Smooth muscle cell of the brain vasculature (primary cell): Measurements from ENCODE around the gene ACADL.

Source experiments
- DNase-seq: peaks from one replicate; pipeline ENCODE4 v3.0.0-alpha.2; 2012; ENCODE audit warnings: low read depth, low spot score

The ACADL gene

DNA sequence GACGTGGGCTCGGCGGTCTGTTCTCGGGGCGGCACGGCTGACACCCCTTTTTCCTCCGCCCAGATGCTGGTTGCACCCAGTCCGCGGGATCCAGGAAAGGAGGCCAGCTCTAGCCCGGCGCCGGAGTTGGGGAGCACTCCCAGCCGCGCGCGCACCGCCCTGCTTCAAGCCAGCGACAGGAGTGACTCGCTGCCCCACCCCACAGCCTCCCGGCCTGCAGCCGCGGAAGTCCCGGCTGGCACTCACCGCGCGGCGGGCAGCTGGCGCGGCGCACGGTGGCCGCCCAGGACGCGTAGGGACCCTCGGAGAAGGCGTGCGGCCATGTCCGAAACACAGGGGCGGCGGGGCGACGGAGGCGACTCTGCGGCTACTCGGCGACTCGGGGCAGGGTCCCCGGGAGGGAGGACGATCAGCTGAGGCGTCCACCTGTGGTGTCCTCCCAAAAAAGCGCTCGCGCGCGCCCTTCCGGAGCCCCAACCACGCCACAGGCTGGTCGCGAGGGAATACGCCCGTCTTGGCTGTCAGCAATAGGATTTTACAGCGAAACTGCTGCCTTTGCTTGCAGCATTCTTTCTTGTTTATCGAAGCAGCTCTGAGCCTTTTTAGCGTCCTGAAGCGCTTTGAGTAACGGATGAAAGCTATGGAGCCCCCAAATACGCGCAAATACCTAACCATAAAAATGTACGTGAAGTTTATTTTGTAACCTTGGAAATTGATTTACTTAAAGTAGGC lies at the start of gene ACADL:
TSS of gene ACADL (minus strand) at position 507 of the 732 bp plus-strand sequence. CDS start at position 323, 184 bp downstream.
- no peak for DNase-seq

DNA sequence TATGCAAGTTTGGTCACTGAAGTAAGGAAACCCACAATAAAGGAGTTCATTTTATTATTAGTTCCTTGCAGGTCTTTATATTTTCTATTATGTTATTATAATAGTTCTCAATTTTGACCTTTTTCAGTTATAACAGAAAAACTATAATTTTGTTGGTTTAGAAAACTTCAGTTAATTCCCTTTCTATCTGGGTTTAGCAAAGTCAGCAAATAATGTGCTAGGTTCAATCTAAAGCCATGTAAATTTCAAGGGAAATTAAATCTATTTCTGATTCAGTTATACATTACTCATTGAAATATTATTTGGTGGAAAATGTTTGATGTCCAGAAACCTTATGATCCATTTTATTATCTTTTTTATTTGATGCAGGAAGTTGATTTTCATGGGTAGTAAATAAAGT lies 46.1 kb upstream of the ACADL start:
- no peak for DNase-seq

DNA sequence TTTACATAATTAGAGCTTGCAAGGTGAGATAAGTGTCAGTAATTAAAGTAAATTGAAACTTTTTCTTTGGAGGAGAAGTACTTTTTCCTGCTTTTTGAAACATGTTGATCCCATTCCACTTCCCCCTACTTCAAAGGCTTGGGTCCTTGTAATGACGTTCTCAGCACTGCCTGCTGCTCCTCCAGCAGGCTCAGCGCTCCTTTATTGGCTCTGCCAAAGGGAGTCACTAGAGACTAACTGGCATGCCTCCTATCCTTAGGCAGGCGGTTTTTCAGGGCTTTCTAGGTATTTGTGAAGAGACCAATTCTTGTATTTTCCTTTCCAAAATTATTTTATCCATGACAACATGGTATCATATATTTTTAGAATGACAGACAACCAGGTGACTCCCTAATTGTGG lies 43.9 kb upstream of the ACADL start:
- DNase-seq: no peak

DNA sequence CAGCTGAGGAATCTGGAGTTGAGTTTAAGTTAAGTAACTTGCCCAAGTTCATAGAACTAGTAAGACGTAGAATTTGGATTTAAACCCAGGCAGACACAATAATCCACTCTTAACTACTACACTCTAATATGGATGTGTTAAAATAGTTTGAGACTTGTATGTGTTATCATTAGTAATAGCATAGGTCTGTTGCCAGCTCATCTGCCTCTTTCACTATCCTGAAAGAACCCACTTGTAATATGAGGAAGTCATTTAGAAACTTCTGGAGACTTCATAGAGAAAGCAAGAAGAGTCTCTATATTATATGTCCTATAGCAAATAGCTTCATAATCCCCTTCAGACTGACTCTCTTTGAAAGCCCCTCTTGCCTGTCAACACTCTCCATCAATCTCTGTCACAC lies 43.0 kb upstream of the ACADL start:
- no peak for DNase-seq

DNA sequence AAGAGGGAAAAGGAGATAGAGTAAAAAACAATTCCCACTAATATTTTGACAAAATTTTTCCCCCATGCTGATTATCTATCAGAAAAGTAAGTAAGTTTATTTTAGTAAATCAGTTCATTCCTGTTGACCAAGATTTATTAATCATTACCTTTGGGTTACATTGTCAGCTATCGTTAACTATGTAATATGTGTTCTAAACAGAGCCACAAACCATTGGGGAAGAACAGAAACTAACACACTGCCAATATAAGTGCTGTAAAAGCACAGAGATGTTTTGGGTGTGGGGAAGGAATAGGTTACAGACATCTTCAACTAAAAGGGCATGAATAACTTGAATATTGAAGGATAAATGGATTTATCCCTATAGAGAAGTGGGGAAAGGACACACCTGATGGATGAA lies 42.5 kb upstream of the ACADL start:
- no peak for DNase-seq

DNA sequence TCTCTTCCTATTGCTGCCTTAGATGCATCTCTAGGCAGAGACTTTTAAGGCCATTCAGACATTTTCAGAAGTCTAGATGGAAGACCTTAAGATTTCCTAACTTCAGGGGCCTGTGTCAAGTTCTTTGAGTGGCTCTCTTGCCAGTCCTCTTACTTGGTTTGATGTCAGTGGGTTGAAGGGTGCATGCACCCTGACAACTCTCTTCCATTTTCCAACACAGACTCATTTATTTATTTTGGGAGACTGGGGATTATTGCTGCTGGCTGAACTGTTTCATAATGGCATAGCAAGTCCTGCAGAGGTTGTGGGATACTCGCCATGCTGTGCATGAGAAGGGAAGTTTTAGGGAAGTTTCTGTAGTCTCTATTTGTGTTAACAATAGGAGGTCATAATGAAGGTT lies 39.0 kb upstream of the ACADL start:
- DNase-seq: no peak

DNA sequence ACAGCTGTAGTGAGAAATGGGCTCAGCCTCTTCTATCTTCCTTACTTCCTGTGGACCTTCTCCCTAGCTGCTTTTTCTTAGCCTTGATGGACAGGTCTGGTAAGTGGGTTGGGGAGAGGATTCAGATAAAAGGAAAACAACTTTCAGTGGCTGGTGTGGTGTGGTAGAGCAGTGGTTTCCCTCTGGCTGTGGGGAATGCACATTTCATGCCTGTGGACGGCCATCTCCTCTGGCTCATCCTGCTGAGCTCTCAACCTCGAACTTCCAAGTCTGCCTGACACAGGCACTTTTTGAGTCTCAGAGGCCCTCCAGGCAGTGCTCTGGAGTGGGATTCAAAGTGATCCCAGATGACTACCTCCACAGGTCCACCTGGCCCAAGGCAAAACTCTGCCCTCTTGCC lies 38.6 kb upstream of the ACADL start:
- DNase-seq: no peak

DNA sequence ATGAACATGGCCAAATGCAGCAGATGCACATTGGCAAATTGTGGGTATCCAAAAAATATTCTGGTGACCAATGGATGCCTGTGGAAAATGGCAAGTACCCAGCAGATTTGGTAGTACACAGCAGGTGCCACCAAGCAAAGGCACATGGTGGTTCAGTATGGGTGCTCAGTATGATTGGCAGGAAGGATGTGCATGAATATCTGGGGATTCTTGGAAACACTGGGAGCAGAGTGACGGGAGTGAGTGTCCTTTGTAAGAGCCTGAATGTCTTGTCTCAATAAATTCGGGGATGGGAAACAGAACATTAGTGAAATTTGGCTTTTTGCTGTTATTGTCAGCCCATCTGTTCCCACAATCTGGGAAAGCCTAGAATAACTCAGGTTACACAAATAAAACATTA lies 36.8 kb upstream of the ACADL start:
- no peak for DNase-seq

DNA sequence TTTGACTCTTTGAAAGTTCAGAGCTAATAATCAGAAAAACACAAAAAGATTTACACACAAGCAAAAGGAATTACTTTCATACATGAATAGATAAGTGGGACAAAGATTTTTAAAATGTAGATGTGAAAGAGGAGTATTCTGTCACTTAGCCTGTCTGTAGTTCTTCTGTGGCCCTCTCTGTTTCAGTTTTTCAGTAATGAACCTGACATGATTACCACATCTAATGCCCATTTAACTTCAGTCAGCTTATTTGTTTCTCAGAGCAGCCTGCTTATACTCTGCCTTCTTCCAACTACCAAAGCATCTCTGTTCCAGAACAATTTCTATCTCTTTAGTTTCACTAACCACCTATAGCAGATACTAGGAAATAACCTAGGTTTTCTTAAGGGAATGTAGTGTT lies 34.4 kb upstream of the ACADL start:
- no peak for DNase-seq

DNA sequence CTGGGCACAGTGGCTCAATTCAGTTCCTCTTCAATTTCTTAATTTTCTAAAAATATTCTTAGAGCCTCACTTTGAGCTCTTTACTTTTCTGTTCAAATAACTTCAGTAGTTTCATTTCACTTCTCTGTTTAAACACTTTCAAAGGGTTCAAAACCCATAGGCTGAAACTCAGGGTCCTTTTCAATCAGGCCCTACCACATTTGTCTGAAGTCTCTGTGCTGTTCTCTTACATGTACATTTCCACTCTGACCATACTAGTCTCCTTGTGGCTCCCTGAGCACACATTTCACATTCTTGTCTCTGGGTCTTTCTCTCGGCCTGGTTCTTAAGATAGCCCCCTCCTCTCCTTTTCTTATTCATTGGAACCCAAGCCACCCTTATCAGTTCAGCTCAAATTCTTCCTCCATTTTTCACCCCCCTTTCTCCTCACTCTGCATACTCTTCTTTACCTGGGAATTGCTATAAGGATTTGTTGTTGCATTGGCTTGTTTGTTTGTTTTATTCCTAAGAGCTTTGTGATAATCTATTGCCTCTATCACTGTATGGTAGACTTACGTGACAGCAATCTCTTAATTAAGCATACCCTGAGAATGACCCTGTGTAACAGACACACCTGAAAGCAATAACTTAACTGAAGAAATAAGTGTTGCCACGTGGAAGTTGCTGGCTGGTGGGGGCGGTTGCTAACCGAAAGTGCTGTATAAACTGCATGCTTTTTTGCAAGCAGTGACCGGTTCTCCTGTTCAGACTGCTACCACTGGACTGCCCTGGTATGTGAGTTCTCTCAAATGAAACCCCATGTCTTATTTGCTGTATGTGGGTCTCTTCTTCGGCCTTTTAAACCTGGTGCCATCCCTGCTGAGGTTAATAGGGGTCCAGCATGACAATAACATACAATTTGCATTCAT lies 27.7 kb upstream of the ACADL start:
- DNase-seq: no peak

DNA sequence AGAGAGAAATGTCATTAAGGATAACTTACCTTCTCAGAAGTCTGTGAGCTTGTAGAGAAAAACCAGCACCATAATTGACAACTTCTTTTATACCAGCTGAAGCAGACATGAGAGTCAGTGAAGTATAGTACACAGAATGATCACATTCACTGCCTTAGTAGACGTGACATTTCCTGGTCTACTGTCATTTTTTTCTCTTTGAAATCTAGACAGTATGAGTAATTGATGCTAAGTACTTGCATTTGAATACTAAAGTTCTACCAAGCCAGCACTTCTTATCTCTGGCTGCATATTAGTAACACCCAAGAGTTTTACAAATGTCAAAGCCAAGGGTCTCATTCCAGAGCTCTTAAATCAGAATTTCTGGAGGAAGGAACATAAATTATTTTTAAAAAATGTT lies 25.4 kb upstream of the ACADL start:
- DNase-seq: no peak

DNA sequence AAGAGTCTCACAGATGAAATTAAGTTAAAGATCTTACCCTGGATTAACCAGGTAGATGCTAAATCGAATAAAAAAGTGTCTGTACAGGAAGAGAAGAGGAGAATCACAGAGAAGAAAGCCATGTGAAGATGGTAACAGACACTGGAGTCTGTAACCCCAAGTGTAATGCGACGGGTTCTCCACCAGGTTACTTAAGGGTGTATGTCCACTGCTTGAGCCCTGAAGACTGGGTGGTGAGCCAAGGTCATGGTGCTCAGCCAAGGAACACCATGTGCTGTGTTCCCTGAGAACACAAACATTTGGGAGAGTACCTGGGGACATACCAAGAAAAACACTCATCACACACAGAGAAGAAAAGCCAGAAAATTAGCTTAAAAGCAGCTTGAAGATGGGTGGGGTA lies 8.2 kb upstream of the ACADL start:
- no peak for DNase-seq

DNA sequence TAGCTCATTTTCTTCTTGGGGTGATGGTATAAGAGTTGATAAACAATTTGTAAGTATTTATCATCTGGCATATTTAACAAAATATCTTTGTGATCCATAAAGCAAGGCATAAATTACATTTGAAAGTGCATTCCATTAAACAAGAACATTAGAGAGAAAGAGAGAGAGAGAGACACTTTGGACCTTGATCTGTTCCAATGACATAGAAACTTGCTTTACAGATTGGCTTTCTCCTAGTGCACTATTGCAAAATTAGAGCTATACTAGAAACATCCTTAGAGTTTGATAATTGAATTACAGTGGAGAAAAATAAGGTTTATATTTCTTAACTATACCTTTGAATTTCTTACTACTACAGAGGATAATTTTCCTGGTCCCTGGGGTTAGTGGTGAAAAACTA lies 5.7 kb upstream of the ACADL start:
- no peak for DNase-seq

DNA sequence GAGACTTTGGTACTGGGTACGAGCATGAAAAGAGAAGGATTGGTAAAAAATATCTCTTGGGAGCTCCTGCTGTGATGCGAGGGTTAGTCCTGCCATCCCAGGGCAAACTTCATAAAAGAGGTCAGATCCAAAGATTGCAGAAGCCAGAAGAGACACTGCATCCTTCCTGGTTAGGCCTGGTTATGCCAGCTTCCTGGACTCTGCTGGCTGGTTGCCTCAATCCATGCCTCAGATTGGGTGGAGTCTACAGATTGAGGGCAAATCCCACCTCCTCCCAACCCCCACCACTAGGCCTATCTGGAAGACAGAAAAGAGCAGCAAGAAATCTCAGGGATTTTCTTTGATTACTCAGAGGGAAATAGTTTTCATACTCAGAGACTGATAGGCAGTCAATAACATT lies 5.3 kb upstream of the ACADL start:
- no peak for DNase-seq

DNA sequence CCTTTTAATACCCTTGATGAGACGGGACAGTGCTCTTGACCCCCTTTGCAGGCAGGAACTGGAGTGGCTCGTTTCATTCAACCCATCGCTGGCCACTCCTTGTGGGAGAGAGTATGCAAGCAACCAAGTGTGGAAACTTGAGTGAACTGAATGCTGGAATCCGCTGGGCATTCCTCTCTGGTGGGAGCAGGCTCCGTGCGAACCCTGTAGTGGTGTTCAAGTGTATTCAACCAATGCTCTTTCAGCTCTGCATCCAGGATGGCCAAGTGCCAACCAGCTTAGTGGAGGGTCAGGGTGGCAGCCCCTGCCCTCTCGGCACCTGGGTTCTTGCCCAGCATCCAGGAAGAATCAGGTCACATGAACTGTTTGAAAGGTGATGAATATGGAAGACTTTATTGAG lies 3.3 kb upstream of the ACADL start:
- DNase-seq: no peak

DNA sequence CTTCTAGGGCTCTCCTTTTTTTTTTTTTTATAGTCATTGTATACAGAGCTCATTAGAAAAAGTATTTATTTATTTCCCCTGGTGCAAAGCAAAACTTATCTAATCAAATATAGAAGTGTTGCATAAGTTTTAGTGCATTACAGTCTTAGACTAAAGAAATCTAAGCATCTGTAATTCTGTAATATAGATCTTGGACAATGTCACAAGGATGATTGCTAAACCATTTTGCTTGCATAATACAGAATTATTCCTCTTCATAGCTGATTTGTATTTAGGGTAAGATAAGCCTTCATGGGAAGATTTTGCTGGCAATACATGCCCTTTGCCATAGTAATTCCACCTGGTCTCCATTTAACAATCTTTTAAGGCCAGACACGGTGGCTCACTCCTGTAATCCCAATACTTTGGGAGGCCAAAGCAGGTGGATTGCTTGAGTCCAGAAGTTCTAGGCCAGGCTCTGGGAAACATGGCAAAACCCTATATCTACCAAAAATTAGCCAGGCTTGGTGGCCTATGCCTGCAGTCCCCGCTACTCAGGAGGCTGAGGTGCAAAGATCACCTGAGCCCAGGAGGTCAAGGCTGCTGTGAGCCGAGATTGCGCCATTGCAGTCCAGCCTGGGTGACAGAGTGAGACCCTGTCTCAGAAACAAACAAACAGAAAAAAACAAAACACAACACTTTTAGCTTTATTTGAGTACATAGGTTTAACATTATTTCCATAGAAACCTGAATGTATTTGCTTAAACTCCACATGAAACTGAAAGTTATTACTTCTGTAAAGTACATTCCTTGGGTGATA lies 2.2 kb upstream of the ACADL start:
- DNase-seq: no peak

DNA sequence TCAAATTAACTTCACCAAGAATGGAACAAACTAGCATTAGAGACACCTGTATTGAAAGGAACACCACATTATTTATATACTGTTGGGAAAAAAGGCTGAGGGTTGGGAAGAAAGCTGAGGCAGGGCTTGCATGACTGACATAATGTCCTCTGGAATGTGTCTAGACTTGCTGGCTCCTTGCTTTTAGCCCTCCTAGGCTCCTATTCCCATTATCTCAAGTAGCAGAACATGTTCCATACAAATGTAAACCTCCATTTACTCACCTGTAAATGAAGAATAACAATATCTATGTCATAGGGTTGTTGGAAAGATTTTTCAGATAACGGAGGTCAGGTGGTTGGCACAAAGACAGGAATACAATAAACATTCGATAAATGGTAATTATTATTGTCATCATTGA lies 976 bp upstream of the ACADL start:
- no peak for DNase-seq

DNA sequence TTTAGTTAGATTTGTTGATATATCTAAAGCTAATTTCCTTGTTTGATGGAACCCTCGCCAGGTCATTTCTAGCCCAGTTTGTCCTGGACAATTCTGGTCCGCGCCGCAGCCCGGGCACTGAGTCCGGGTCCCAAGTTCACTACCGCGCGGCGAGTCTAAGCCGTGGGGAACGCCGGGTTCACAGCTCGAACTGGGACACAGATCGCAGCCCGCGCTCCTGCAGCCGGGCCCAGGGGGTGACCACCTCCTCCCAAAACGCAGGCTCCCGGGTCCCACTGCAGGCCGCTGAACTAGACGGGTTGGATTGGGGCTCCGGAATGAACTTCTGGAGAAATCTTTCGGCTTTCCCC lies 681 bp downstream of the ACADL start:
- no peak for DNase-seq

DNA sequence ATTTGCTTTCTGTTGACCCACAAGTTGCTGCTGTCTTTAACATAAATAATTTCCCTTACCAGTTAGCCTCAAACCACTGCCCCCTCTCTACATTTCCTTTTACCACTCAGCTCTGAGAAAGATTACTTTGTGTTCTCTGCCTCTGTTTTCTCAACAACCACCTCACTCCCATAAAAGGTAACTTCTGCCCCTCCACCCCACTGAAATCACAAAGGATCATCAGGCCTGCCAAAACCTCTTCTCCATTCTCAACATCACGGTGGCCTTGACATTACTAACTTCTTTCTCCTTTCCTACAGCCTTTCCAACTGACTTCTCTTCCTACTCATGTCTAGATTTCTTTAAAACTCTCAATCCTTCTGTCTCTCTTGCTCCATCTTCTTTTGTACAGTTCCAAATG lies 10.1 kb downstream of the ACADL start:
- DNase-seq: no peak

DNA sequence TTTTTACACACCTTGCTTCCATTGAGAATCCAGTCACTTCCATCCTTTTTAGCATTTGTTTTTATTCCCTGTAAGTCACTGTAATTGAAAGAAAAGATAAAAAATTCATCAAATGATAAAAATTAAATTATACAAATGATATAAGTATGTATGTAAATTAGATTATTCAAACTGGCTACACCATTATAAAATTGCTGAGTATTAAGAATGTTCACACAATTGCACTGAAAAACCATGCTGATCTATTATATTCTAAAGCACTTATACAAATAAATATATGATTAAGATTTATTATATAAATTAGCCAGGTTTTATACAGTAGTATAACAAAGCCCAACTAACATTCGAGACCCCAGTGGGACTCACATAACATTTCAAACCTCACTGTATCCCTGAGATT lies 15.1 kb downstream of the ACADL start:
- no peak for DNase-seq

DNA sequence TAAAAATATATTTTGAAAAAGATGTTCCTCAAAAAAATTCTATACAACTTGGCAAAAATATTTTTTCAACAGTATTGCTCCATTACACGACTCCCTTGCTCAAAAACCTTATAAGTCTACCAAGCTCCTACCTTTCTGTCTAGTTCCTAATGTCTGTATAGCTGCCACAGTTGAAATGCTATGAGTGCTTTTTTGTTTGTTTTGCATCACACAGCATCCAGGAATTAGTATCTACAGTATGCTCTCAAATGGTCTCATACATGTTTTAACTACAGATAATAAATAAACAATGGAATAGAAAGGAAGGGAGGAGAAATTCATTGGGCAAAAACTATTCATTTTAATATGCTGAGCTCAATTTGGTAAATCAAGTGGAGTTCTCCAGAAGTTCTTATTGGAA lies 17.3 kb downstream of the ACADL start:
- no peak for DNase-seq

DNA sequence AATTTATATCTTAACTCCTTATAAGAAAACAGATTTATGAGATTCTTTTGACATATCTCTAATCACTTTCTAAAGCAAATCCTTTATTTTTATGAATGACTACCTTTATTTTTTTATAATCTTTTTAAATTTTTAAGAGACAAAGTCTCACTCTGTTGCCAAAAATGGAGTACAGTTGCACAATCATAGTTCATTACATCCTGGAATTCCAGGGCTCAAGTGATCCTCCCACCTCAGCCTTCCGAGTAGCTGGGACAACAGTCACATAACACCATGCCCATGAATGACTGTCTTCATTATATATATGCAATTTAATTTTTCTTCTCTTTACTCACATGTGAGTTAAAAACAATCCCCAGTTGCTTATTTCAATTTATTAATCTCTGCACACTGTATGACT lies 21.7 kb downstream of the ACADL start:
- DNase-seq: no peak
